ENCODE data around the gene NEURL2. TPM values are rescaled to one million over a fixed set of nuclear protein-coding genes. Genes with fewer than 3 reads are reported as not detected.
A peak's percentile ranks its signal among the peaks of the same experiment; 100 is the strongest.

Gene NEURL2
- total RNA-seq, 1 donor from 2014 or later: 2.8 TPM

- no peak overlapping the region for H3K4me3 ChIP-seq
- TF ChIP-seq CTCF (IDR thresholded peaks at IDR 0.05): no peak
- DNase-seq (no peak), ATAC-seq (no peak)
- intact Hi-C loops (cut with DNase I): no loop called here
- H3K27me3 ChIP-seq: no peaks in the 10 kb centered on the region
- no peaks in the 10 kb centered on the region for H3K9me3 ChIP-seq
- no peaks in the 10 kb centered on the region for H3K4me1 ChIP-seq
- no peak overlapping the region for H3K27ac ChIP-seq
- H3K36me3 ChIP-seq: no peaks in the 10 kb centered on the region
Observed at GRCh38 chr20:45863543-45864470, 27.2 kb downstream of the NEURL2 start.

- no peaks in the 10 kb centered on the region for H3K36me3 ChIP-seq
- no peak overlapping the region for H3K4me3 ChIP-seq
- H3K27ac ChIP-seq: no peak overlapping the region
- no peak for ATAC-seq
- TF ChIP-seq CTCF (IDR thresholded peaks at IDR 0.05): no peak
- no peaks in the 10 kb centered on the region for H3K27me3 ChIP-seq
- peaks cover 7% of the 10 kb centered on the region for H3K4me1 ChIP-seq
- no peak for DNase-seq
- no peaks in the 10 kb centered on the region for H3K9me3 ChIP-seq
- intact Hi-C loops (cut with DNase I): no loop called here
Observed at GRCh38 chr20:45861221-45862075, 29.6 kb downstream of the NEURL2 start.

- Histone ChIP-seq H3K4me3 (no peak overlapping the region), H3K27me3 (no peaks in the 10 kb centered on the region), H3K27ac (no peak overlapping the region), H3K4me1 (peaks cover 15% of the 10 kb centered on the region), H3K9me3 (no peaks in the 10 kb centered on the region), H3K36me3 (no peaks in the 10 kb centered on the region)
- ATAC-seq: no peak
- no peak for DNase-seq
- intact Hi-C loops (cut with DNase I): no loop called here
- TF ChIP-seq CTCF (IDR thresholded peaks at IDR 0.05): no peak
Observed at GRCh38 chr20:45860560-45861220, 30.3 kb downstream of the NEURL2 start.

GRCh38 chr20:45859916-45860315, 31.1 kb downstream of the NEURL2 start:
- TF ChIP-seq CTCF (IDR thresholded peaks at IDR 0.05): no peak
- H3K36me3 ChIP-seq: no peaks in the 10 kb centered on the region
- H3K27me3 ChIP-seq: no peaks in the 10 kb centered on the region
- intact Hi-C loops (cut with DNase I): no loop called here
- DNase-seq (no peak), ATAC-seq (no peak)
- H3K27ac ChIP-seq: no peak overlapping the region
- H3K4me3 ChIP-seq: no peak overlapping the region
- no peaks in the 10 kb centered on the region for H3K9me3 ChIP-seq
- peaks cover 21% of the 10 kb centered on the region for H3K4me1 ChIP-seq

GRCh38 chr20:45857882-45858216, 33.2 kb downstream of the NEURL2 start:
- peak overlapping the region; percentile 99 for H3K4me3 ChIP-seq
- DNase-seq (no peak), ATAC-seq (peak; percentile 6)
- peaks cover 21% of the 10 kb centered on the region for H3K4me1 ChIP-seq
- peak overlapping the region; percentile 92 for H3K27ac ChIP-seq
- TF ChIP-seq CTCF (IDR thresholded peaks at IDR 0.05): no peak
- H3K36me3 ChIP-seq: peaks cover 11% of the 10 kb centered on the region
- intact Hi-C loops (cut with DNase I): no loop called here
- H3K27me3 ChIP-seq: no peaks in the 10 kb centered on the region
- no peaks in the 10 kb centered on the region for H3K9me3 ChIP-seq
